Measurements from ENCODE around the gene CCDC182. TPM values are rescaled to one million over a fixed set of nuclear protein-coding genes. Genes with fewer than 3 reads are reported as not detected.

Gene CCDC182
- total RNA-seq, 1 donor, result not detected

- Histone ChIP-seq H2AFZ (ENCODE audit: low read length) (no peak overlapping the region), H3K36me3 (ENCODE audit: insufficient read depth, low read length) (no peaks in the 10 kb centered on the region)
- TF ChIP-seq CTCF (IDR thresholded peaks at IDR 0.05; ENCODE audit: extremely low read depth, low read depth, low read length), result no peak
Observed at GRCh38 chr17:57735707-57736106, 9.4 kb downstream of the CCDC182 start.

GRCh38 chr17:57735230-57735629 lies 9.9 kb downstream of the CCDC182 start:
- H3K4me2 ChIP-seq (ENCODE audit: insufficient read depth, low read length), result no peak overlapping the region
- H3K27ac ChIP-seq (ENCODE audit: low read depth, low read length), result no peak overlapping the region
- peaks cover 4% of the 10 kb centered on the region for H3K27me3 ChIP-seq (ENCODE audit: insufficient read depth, low read length)
- no peaks in the 10 kb centered on the region for H3K79me2 ChIP-seq (ENCODE audit: insufficient read depth, low read length)
- DNase-seq (ENCODE audit: insufficient read length, low spot score, missing footprints), result no peak
- no peak overlapping the region for H3K4me3 ChIP-seq (ENCODE audit: insufficient read depth, low read length)
- H3K4me1 ChIP-seq (ENCODE audit: insufficient read depth, low read length), result no peaks in the 10 kb centered on the region
- H2AFZ ChIP-seq (ENCODE audit: low read length), result no peak overlapping the region
- TF ChIP-seq CTCF (IDR thresholded peaks at IDR 0.05; ENCODE audit: extremely low read depth, low read depth, low read length), result no peak
- H4K20me1 ChIP-seq (ENCODE audit: insufficient read depth, low read length), result no peaks in the 10 kb centered on the region
- H3K9me3 ChIP-seq (ENCODE audit: low read depth, low read length), result no peaks in the 10 kb centered on the region
- no peaks in the 10 kb centered on the region for H3K36me3 ChIP-seq (ENCODE audit: insufficient read depth, low read length)

More at GRCh38 chr17:57735707-57736106, 9.4 kb downstream of the CCDC182 start:
- no peak overlapping the region for H3K4me2 ChIP-seq (ENCODE audit: insufficient read depth, low read length)
- H3K9me3 ChIP-seq (ENCODE audit: low read depth, low read length), result no peaks in the 10 kb centered on the region
- peaks cover 4% of the 10 kb centered on the region for H3K27me3 ChIP-seq (ENCODE audit: insufficient read depth, low read length)
- H3K4me3 ChIP-seq (ENCODE audit: insufficient read depth, low read length), result no peak overlapping the region
- H3K27ac ChIP-seq (ENCODE audit: low read depth, low read length), result no peak overlapping the region
- no peaks in the 10 kb centered on the region for H4K20me1 ChIP-seq (ENCODE audit: insufficient read depth, low read length)
- no peaks in the 10 kb centered on the region for H3K4me1 ChIP-seq (ENCODE audit: insufficient read depth, low read length)
- DNase-seq (ENCODE audit: insufficient read length, low spot score, missing footprints), result no peak
- H3K79me2 ChIP-seq (ENCODE audit: insufficient read depth, low read length), result no peaks in the 10 kb centered on the region

GRCh38 chr17:57733085-57733484 lies 12.0 kb downstream of the CCDC182 start:
- no peaks in the 10 kb centered on the region for H3K36me3 ChIP-seq (ENCODE audit: insufficient read depth, low read length)
- H3K4me2 ChIP-seq (ENCODE audit: insufficient read depth, low read length), result no peak overlapping the region
- TF ChIP-seq CTCF (IDR thresholded peaks at IDR 0.05; ENCODE audit: extremely low read depth, low read depth, low read length), result no peak
- H4K20me1 ChIP-seq (ENCODE audit: insufficient read depth, low read length), result no peaks in the 10 kb centered on the region
- H3K9me3 ChIP-seq (ENCODE audit: low read depth, low read length), result no peaks in the 10 kb centered on the region
- no peaks in the 10 kb centered on the region for H3K79me2 ChIP-seq (ENCODE audit: insufficient read depth, low read length)
- H3K27me3 ChIP-seq (ENCODE audit: insufficient read depth, low read length), result peaks cover 4% of the 10 kb centered on the region
- H2AFZ ChIP-seq (ENCODE audit: low read length), result no peak overlapping the region
- H3K27ac ChIP-seq (ENCODE audit: low read depth, low read length), result no peak overlapping the region
- DNase-seq (ENCODE audit: insufficient read length, low spot score, missing footprints), result no peak
- no peak overlapping the region for H3K4me3 ChIP-seq (ENCODE audit: insufficient read depth, low read length)
- H3K4me1 ChIP-seq (ENCODE audit: insufficient read depth, low read length), result no peaks in the 10 kb centered on the region

GRCh38 chr17:57732062-57732461 lies 13.0 kb downstream of the CCDC182 start:
- Histone ChIP-seq H3K4me2 (ENCODE audit: insufficient read depth, low read length) (no peak overlapping the region), H2AFZ (ENCODE audit: low read length) (no peak overlapping the region), H3K27me3 (ENCODE audit: insufficient read depth, low read length) (peaks cover 4% of the 10 kb centered on the region), H3K4me1 (ENCODE audit: insufficient read depth, low read length) (no peaks in the 10 kb centered on the region), H3K36me3 (ENCODE audit: insufficient read depth, low read length) (no peaks in the 10 kb centered on the region), H3K9me3 (ENCODE audit: low read depth, low read length) (no peaks in the 10 kb centered on the region), H4K20me1 (ENCODE audit: insufficient read depth, low read length) (no peaks in the 10 kb centered on the region), H3K27ac (ENCODE audit: low read depth, low read length) (no peak overlapping the region), H3K79me2 (ENCODE audit: insufficient read depth, low read length) (no peaks in the 10 kb centered on the region), H3K4me3 (ENCODE audit: insufficient read depth, low read length) (no peak overlapping the region)
- TF ChIP-seq CTCF (IDR thresholded peaks at IDR 0.05; ENCODE audit: extremely low read depth, low read depth, low read length), result no peak
- DNase-seq (ENCODE audit: insufficient read length, low spot score, missing footprints), result no peak
